ENCODE results near the gene RBMS3.

DNA sequence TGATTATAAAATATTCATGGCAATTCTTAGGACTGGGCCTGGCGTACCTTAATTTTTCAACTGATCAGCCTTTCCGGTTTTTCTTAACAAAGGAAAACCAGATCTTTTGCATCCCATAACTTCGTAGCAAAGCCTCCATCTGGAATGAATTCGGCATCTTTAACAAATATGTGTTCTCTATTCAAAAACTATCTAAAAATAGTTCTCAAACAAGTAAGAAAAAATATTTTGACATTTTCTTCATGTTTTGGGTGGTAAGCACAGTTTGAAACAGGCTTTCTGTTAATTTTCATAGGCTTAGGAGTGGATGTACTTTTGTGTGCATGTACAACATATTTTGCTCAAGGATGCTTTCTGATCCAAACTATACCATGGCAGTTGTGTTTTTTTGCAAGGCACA is 55.1 kb downstream of the RBMS3 start:
- no peak for TF ChIP-seq POLR2A (IDR thresholded peaks at IDR 0.05)
- TF ChIP-seq, protein P1, sequence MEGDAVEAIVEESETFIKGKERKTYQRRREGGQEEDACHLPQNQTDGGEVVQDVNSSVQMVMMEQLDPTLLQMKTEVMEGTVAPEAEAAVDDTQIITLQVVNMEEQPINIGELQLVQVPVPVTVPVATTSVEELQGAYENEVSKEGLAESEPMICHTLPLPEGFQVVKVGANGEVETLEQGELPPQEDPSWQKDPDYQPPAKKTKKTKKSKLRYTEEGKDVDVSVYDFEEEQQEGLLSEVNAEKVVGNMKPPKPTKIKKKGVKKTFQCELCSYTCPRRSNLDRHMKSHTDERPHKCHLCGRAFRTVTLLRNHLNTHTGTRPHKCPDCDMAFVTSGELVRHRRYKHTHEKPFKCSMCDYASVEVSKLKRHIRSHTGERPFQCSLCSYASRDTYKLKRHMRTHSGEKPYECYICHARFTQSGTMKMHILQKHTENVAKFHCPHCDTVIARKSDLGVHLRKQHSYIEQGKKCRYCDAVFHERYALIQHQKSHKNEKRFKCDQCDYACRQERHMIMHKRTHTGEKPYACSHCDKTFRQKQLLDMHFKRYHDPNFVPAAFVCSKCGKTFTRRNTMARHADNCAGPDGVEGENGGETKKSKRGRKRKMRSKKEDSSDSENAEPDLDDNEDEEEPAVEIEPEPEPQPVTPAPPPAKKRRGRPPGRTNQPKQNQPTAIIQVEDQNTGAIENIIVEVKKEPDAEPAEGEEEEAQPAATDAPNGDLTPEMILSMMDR (IDR thresholded peaks at IDR 0.05): no peak
